GM12878 (cell line): Measurements from ENCODE around the gene NGDN. TPM values are rescaled to one million over a fixed set of nuclear protein-coding genes. Genes with fewer than 3 reads are reported as not detected.

Experiments used
- ATAC-seq: fragments of 200-7000 bp; cut with Tn5 transposase; 3 replicates; pipeline ENCODE4 v1.9.1; 2020; ENCODE audit warnings: mild to moderate bottlenecking, moderate library complexity
- BruUV-seq: library from RNA; stranded (reverse); fragments of 400-500 nt; replicated peaks from 2 replicates; lab custom pipeline; 2021; lab: Mats Ljungman, UMichigan
- CTCF ChIA-PET: fragments of 300-600 bp; sonication (Branson Sonifier 250); formaldehyde crosslinking; extraction: SDS; loops from one replicate; lab custom pipeline; 2021; ENCODE audit warnings: inconsistent platforms; lab: Yijun Ruan, JAX
- POLR2A ChIA-PET: fragments of 350-600 bp; formaldehyde crosslinking; extraction: SDS; loops from one replicate; lab custom pipeline; 2021; ENCODE audit warnings: inconsistent platforms; lab: Charles Lee
- RAD21 ChIA-PET: fragments of 300-600 bp; sonication (Branson Sonifier 250); formaldehyde crosslinking; loops from one replicate; lab custom pipeline; 2023; ENCODE audit warnings: antibody characterized with exemption; ENCODE audit not compliant: unreplicated experiment; lab: Charles Lee
- SMC1A ChIA-PET: fragments of 300-600 bp; sonication (Branson Sonifier 250); formaldehyde crosslinking; loops from one replicate; lab custom pipeline; 2023; ENCODE audit not compliant: unreplicated experiment, uncharacterized antibody; lab: Charles Lee
- DNase-seq: peaks from one replicate; pipeline ENCODE4 v3.0.0-alpha.2; 2011; ENCODE audit warnings: low read depth, low spot score
- FAIRE-seq: peaks from 3 replicates; lab custom pipeline; 2011; peaks lifted over from hg19 to GRCh38; lab: Jason Lieb, UNC
- H2AFZ ChIP-seq: 2 replicates; pipeline ENCODE4 v1.6.0; 2011; ENCODE audit warnings: low read depth, low read length, control low read depth; ENCODE audit not compliant: control insufficient read depth
- H3K27ac ChIP-seq: 2 replicates; pipeline ENCODE4 v1.5.1; 2011; ENCODE audit warnings: control low read depth; ENCODE audit not compliant: control insufficient read depth, insufficient read depth
- H3K27me3 ChIP-seq, 2 experiments: replicated peaks in 1 of 2; 2 replicates each; pipeline versions ENCODE4 v1.6.0 to v1.6.1; 2011; ENCODE audit warnings: low read length in 1 of 2; ENCODE audit not compliant: control insufficient read depth in 2 of 2, insufficient read depth in 2 of 2
- H3K36me3 ChIP-seq, 2 experiments: 2 replicates each; pipeline ENCODE4 v1.5.1; 2011; ENCODE audit warnings: low read length in 1 of 2; ENCODE audit not compliant: control insufficient read depth in 2 of 2, insufficient read depth in 2 of 2
- H3K4me1 ChIP-seq: 2 replicates; pipeline ENCODE4 v1.6.1; 2011; ENCODE audit warnings: mild to moderate bottlenecking, low read length, moderate library complexity, mixed read lengths; ENCODE audit not compliant: control insufficient read depth, insufficient read depth
- H3K4me2 ChIP-seq: 2 replicates; pipeline ENCODE4 v1.6.0; 2011; ENCODE audit warnings: control low read depth; ENCODE audit not compliant: control insufficient read depth, insufficient read depth
- H3K4me3 ChIP-seq: fragments of 200-600 bp; sonication (generic); 2 replicates; pipeline ENCODE4 v1.5.1; 2016
- H3K79me2 ChIP-seq: 2 replicates; pipeline ENCODE4 v1.6.0; 2011; ENCODE audit warnings: low read length; ENCODE audit not compliant: control insufficient read depth, insufficient read depth
- H3K9ac ChIP-seq: 2 replicates; pipeline ENCODE4 v1.8.0; 2011; ENCODE audit warnings: low read length, control low read depth, mixed read lengths; ENCODE audit not compliant: control insufficient read depth, insufficient read depth
- H3K9me3 ChIP-seq: replicated peaks from 3 replicates; pipeline ENCODE4 v1.5.1; 2011; ENCODE audit warnings: mild to moderate bottlenecking, low read length; ENCODE audit not compliant: control insufficient read depth, insufficient read depth
- H4K20me1 ChIP-seq: 2 replicates; pipeline ENCODE4 v1.6.0; 2011; ENCODE audit not compliant: control insufficient read depth, insufficient read depth
- CBX5 ChIP-seq: sonication (generic); IDR thresholded peaks from 2 replicates; pipeline ENCODE4 v1.6.1; 2016; ENCODE audit warnings: low read depth, moderate library complexity, mild to moderate bottlenecking, inconsistent platforms
- MYC ChIP-seq: IDR thresholded peaks from 2 replicates; pipeline ENCODE4 v1.6.1; 2011; ENCODE audit warnings: mild to moderate bottlenecking, low read length, moderate library complexity, inconsistent platforms; ENCODE audit not compliant: insufficient read depth, insufficient replicate concordance, insufficient read length, severe bottlenecking
- PKNOX1 ChIP-seq: fragments of 450-650 bp; IDR thresholded peaks from 2 replicates; pipeline ENCODE4 v1.6.1; 2016; ENCODE audit warnings: mild to moderate bottlenecking
- WGBS: methylation state at CpG from one replicate; pipeline ENCODE4 v1.1.6; 2016; ENCODE audit warnings: low lambda C conversion rate; ENCODE audit not compliant: insufficient replicate concordance, insufficient coverage; ENCODE audit errors: missing lambda C conversion rate; 5-methylcytosine and 5-hydroxymethylcytosine counted together
- in situ Hi-C: fragments of 300-500 bp; cut with MboI; formaldehyde crosslinking; loops from 9 replicates; pipeline ENCODE4 v1.14.3; 2018; ENCODE audit warnings: mixed read lengths
- intact Hi-C: fragments of 100-400 bp; cut with micrococcal nuclease; formaldehyde crosslinking; loops from one replicate; pipeline ENCODE4 v1.14.2; 2022; ENCODE audit not compliant: unreplicated experiment
- polyA plus RNA-seq, 11 experiments: library from polyadenylated mRNA; depleted of rRNA in 4 of 11; unstranded in 6 of 11; stranded (reverse) in 5 of 11; fragments of >200 nt; fragmentation: Nextera tagmentation in 4 of 11; fragmentation: Illumina TruSeq in 1 of 11; extraction: Ambion mirVana in 4 of 11; extraction: Trizol in 1 of 11; gene quantifications; 1 replicate in 1 of 11; 2 replicates in 10 of 11; pipeline versions ENCODE4 v1.2.1 to v1.2.3, GENCODE V29; 2011 to 2016; ENCODE audit warnings: inconsistent platforms in 2 of 11, missing spikeins in 2 of 11, low read depth in 1 of 11
- total RNA-seq, 4 experiments: library from RNA; depleted of rRNA in 3 of 4; stranded (reverse); fragments of >200 nt in 3 of 4; fragmentation: Illumina TruSeq in 1 of 4; extraction: Trizol in 1 of 4; gene quantifications; 2 replicates each; pipeline versions ENCODE4 v1.2.1 to v1.2.3, GENCODE V29; 2013 to 2021

Gene NGDN
- total and polyA plus RNA-seq, 10 of the 15 experiments (the other 5 are each of a cell fraction or from before 2014, with no cell fraction given), result 40.4 to 163 (median 71.4) TPM

GRCh38 chr14:23520899-23521533 is 51.5 kb downstream of the NGDN start:
- DNase-seq (no peak), FAIRE-seq (no peak), ATAC-seq (no peak)
- Histone ChIP-seq H3K4me3 (no peak overlapping the region), H3K79me2 (no peaks in the 10 kb centered on the region), H3K9ac (no peak overlapping the region), H3K4me1 (no peaks in the 10 kb centered on the region), H3K36me3 (no peaks in the 10 kb centered on the region), H3K27me3 (no peaks in the 10 kb centered on the region), H3K4me2 (no peak overlapping the region), H3K9me3 (no peaks in the 10 kb centered on the region), H3K27ac (no peak overlapping the region), H4K20me1 (no peaks in the 10 kb centered on the region), H2AFZ (no peak overlapping the region)
- WGBS, result 69% methylated on average over 9 of the region's 14 CpGs
- RAD21 ChIA-PET, result interaction anchor here (0.6 kb wide), 1 partner anchor 39 kb away, joined by 3 read pairs; no protein-coding TSS in a partner anchor
- POLR2A ChIA-PET, result no interaction called here
- no TSS peak for BruUV-seq
- CTCF ChIA-PET, result interaction anchor here (1.2 kb wide), 1 partner anchor 37 kb away, joined by 3 read pairs; no protein-coding TSS in a partner anchor
- intact Hi-C loops, result no loop called here
- SMC1A ChIA-PET, result no interaction called here
- TF ChIP-seq MYC (no peak), PKNOX1 (no peak), CBX5 (no peak)
- in situ Hi-C loops, result no loop called here
